ENCODE results near the gene FAM114A1. TPM values are rescaled to one million over a fixed set of nuclear protein-coding genes. Genes with fewer than 3 reads are reported as not detected.
"Not testable (repeated sequence)": the region's sequence is repeated elsewhere in the genome, so short reads cannot be mapped to it uniquely, and the experiment has no call there.

Gene FAM114A1
- total RNA-seq, 1 experiment from 2014 or later, result 33.0 TPM

GRCh38 chr4:38884254-38884653, 16.6 kb downstream of the FAM114A1 start:
- no peak for DNase-seq (ENCODE audit: low read depth, low spot score)
- in situ Hi-C loops (cut with HindIII; ENCODE audit: low pct_unique_long_range_greater_than_20kb, low sequenced_read_pairs), result no loop called here

GRCh38 chr4:38889143-38889542, 21.5 kb downstream of the FAM114A1 start:
- in situ Hi-C loops (cut with HindIII; ENCODE audit: low pct_unique_long_range_greater_than_20kb, low sequenced_read_pairs), result no loop called here
- peak; percentile 77 for DNase-seq (ENCODE audit: low read depth, low spot score)

- in situ Hi-C loops (cut with HindIII; ENCODE audit: low pct_unique_long_range_greater_than_20kb, low sequenced_read_pairs), result no loop called here
- no peak for DNase-seq (ENCODE audit: low read depth, low spot score)
Observed at GRCh38 chr4:38891051-38891983, 23.7 kb downstream of the FAM114A1 start.

- in situ Hi-C loops (cut with HindIII; ENCODE audit: low pct_unique_long_range_greater_than_20kb, low sequenced_read_pairs), result no loop called here
- peak; percentile 65 for DNase-seq (ENCODE audit: low read depth, low spot score)
Observed at GRCh38 chr4:38894322-38894982, 26.8 kb downstream of the FAM114A1 start.

- in situ Hi-C loops (cut with HindIII; ENCODE audit: low pct_unique_long_range_greater_than_20kb, low sequenced_read_pairs), result no loop called here
- DNase-seq (ENCODE audit: low read depth, low spot score), result peak; percentile 19
Observed at GRCh38 chr4:38896940-38897339, 29.3 kb downstream of the FAM114A1 start.

GRCh38 chr4:38898245-38898644, 30.6 kb downstream of the FAM114A1 start:
- DNase-seq (ENCODE audit: low read depth, low spot score), result no peak
- in situ Hi-C loops (cut with HindIII; ENCODE audit: low pct_unique_long_range_greater_than_20kb, low sequenced_read_pairs), result no loop called here

GRCh38 chr4:38902221-38902620, 34.6 kb downstream of the FAM114A1 start:
- in situ Hi-C loops (cut with HindIII; ENCODE audit: low pct_unique_long_range_greater_than_20kb, low sequenced_read_pairs), result no loop called here
- DNase-seq (ENCODE audit: low read depth, low spot score), result no peak

- peak; percentile 54 for DNase-seq (ENCODE audit: low read depth, low spot score)
- in situ Hi-C loops (cut with HindIII; ENCODE audit: low pct_unique_long_range_greater_than_20kb, low sequenced_read_pairs), result no loop called here
Observed at GRCh38 chr4:38902695-38903094, 35.1 kb downstream of the FAM114A1 start.

- in situ Hi-C loops (cut with HindIII; ENCODE audit: low pct_unique_long_range_greater_than_20kb, low sequenced_read_pairs), result no loop called here
- DNase-seq (ENCODE audit: low read depth, low spot score), result no peak
Observed at GRCh38 chr4:38904090-38904666, 36.6 kb downstream of the FAM114A1 start.

GRCh38 chr4:38904682-38905081, 37.1 kb downstream of the FAM114A1 start:
- in situ Hi-C loops (cut with HindIII; ENCODE audit: low pct_unique_long_range_greater_than_20kb, low sequenced_read_pairs), result no loop called here
- no peak for DNase-seq (ENCODE audit: low read depth, low spot score)

GRCh38 chr4:38905652-38906385, 38.2 kb downstream of the FAM114A1 start:
- in situ Hi-C loops (cut with HindIII; ENCODE audit: low pct_unique_long_range_greater_than_20kb, low sequenced_read_pairs), result no loop called here
- no peak for DNase-seq (ENCODE audit: low read depth, low spot score)

- DNase-seq (ENCODE audit: low read depth, low spot score), result no peak
- in situ Hi-C loops (cut with HindIII; ENCODE audit: low pct_unique_long_range_greater_than_20kb, low sequenced_read_pairs), result no loop called here
Observed at GRCh38 chr4:38907696-38908270, 40.2 kb downstream of the FAM114A1 start.

- in situ Hi-C loops (cut with HindIII; ENCODE audit: low pct_unique_long_range_greater_than_20kb, low sequenced_read_pairs), result no loop called here
- DNase-seq (ENCODE audit: low read depth, low spot score), result no peak
Observed at GRCh38 chr4:38909015-38909414, 41.4 kb downstream of the FAM114A1 start.

- DNase-seq (ENCODE audit: low read depth, low spot score), result no peak
- in situ Hi-C loops (cut with HindIII; ENCODE audit: low pct_unique_long_range_greater_than_20kb, low sequenced_read_pairs), result no loop called here
Observed at GRCh38 chr4:38911257-38911656, 43.7 kb downstream of the FAM114A1 start.

GRCh38 chr4:38914854-38915253, 47.2 kb downstream of the FAM114A1 start:
- no peak for DNase-seq (ENCODE audit: low read depth, low spot score)
- in situ Hi-C loops (cut with HindIII; ENCODE audit: low pct_unique_long_range_greater_than_20kb, low sequenced_read_pairs), result no loop called here

GRCh38 chr4:38916267-38916666, 48.7 kb downstream of the FAM114A1 start:
- in situ Hi-C loops (cut with HindIII; ENCODE audit: low pct_unique_long_range_greater_than_20kb, low sequenced_read_pairs); DNase-seq (ENCODE audit: low read depth, low spot score): not testable (repeated sequence)

- in situ Hi-C loops (cut with HindIII; ENCODE audit: low pct_unique_long_range_greater_than_20kb, low sequenced_read_pairs), result no loop called here
- DNase-seq (ENCODE audit: low read depth, low spot score), result peak; percentile 14
Observed at GRCh38 chr4:38917481-38918025, 49.9 kb downstream of the FAM114A1 start.
